Sigmoid colon (tissue), 3 donors: ENCODE data around the gene EPHB1.

Source experiments
- CTCF ChIP-seq, 4 experiments: fragments of 450-650 bp in 3 of 4; fragments of 200-600 bp in 1 of 4; IDR thresholded peaks; one replicate each; pipeline ENCODE4 v1.5.1; 2016 to 2019; ENCODE audit warnings: antibody characterized with exemption in 4 of 4, mild to moderate bottlenecking in 3 of 4, moderate library complexity in 2 of 4
- POLR2A ChIP-seq, 2 donors: fragments of 450-650 bp; IDR thresholded peaks; one replicate each; pipeline ENCODE4 v1.6.1; 2016; ENCODE audit warnings: antibody characterized with exemption in 2 of 2, mild to moderate bottlenecking in 2 of 2, moderate library complexity in 2 of 2

- TF ChIP-seq CTCF (IDR thresholded peaks at IDR 0.05) (no peak), POLR2A (IDR thresholded peaks at IDR 0.05) (no peak)
Observed at GRCh38 chr3:134916276-134916961, 121.4 kb downstream of the EPHB1 start.
